ENCODE measurements around the gene INAFM1. TPM values are rescaled to one million over a fixed set of nuclear protein-coding genes. Genes with fewer than 3 reads are reported as not detected.

INAFM1 gene
- polyA plus RNA-seq (ENCODE audit: insufficient read depth in 1 of 5, insufficient read length in 5 of 5, low replicate concordance in 1 of 5), result 10 to 100 TPM in 3 of 5 donors, 1 to 10 TPM in 2; 7.1 to 17.1 (median 11.4) TPM
- long read RNA-seq, donor 1, transcript INAFM1-201 (1 exons, 1,255 nt), result major isoform, 18 of 18 reads
- long read RNA-seq, donor 1, partial matches to known transcripts, result 0 of 18 reads
- long read RNA-seq, donor 1, other reads (novel, unspliced or antisense), result 0 of 18 reads
- long read RNA-seq, donor 2, transcript INAFM1-201 (1 exons, 1,255 nt), result major isoform, 10 of 10 reads
- long read RNA-seq, donor 2, partial matches to known transcripts, result 0 of 10 reads
- long read RNA-seq, donor 2, other reads (novel, unspliced or antisense), result 0 of 10 reads
- long read RNA-seq, donor 3, transcript INAFM1-201 (1 exons, 1,255 nt), result major isoform, 16 of 16 reads
- long read RNA-seq, donor 3, partial matches to known transcripts, result 0 of 16 reads
- long read RNA-seq, donor 3, other reads (novel, unspliced or antisense), result 0 of 16 reads
- long read RNA-seq, donor 4, transcript INAFM1-201 (1 exons, 1,255 nt), result major isoform, 6 of 6 reads
- long read RNA-seq, donor 4, partial matches to known transcripts, result 0 of 6 reads
- long read RNA-seq, donor 4, other reads (novel, unspliced or antisense), result 0 of 6 reads
- long read RNA-seq, donor 5, transcript INAFM1-201 (1 exons, 1,255 nt), result major isoform, 13 of 13 reads
- long read RNA-seq, donor 5, partial matches to known transcripts, result 0 of 13 reads
- long read RNA-seq, donor 5, other reads (novel, unspliced or antisense), result 0 of 13 reads
- long read RNA-seq, donor 6, transcript INAFM1-201 (1 exons, 1,255 nt), result major isoform, 13 of 13 reads
- long read RNA-seq, donor 6, partial matches to known transcripts, result 0 of 13 reads
- long read RNA-seq, donor 6, other reads (novel, unspliced or antisense), result 0 of 13 reads
- long read RNA-seq, donor 7, transcript INAFM1-201 (1 exons, 1,255 nt), result major isoform, 6 of 6 reads
- long read RNA-seq, donor 7, partial matches to known transcripts, result 0 of 6 reads
- long read RNA-seq, donor 7, other reads (novel, unspliced or antisense), result 0 of 6 reads
- long read RNA-seq, donor 8, partial matches to known transcripts, result 0 of 4 reads
- long read RNA-seq, donor 8, other reads (novel, unspliced or antisense), result 0 of 4 reads

GRCh38 chr19:47274071-47274890, at the start of gene INAFM1:
TSS of gene INAFM1 (plus strand) at chr19:47274885. CDS start at chr19:47274920, 35 bp downstream.
- peak; percentile 95 for DNase-seq

GRCh38 chr19:47225746-47226425, 48.8 kb upstream of the INAFM1 start:
- DNase-seq, result peak; percentile 90

- DNase-seq, result peak in 1 of 2 donors; percentile 29
Observed at GRCh38 chr19:47226426-47227351, 48.0 kb upstream of the INAFM1 start.

- DNase-seq, result peak in 1 of 2 donors; percentile 67
Observed at GRCh38 chr19:47227352-47228167, 47.1 kb upstream of the INAFM1 start.

GRCh38 chr19:47228168-47228936, 46.3 kb upstream of the INAFM1 start:
- DNase-seq, result no peak

GRCh38 chr19:47228937-47229675, 45.6 kb upstream of the INAFM1 start:
- no peak for DNase-seq

GRCh38 chr19:47229676-47230053, 45.0 kb upstream of the INAFM1 start:
- no peak for DNase-seq

GRCh38 chr19:47230054-47230920, 44.4 kb upstream of the INAFM1 start:
- DNase-seq, result peak in 1 of 2 donors; percentile 16

- no peak for DNase-seq
Observed at GRCh38 chr19:47230921-47231214, 43.8 kb upstream of the INAFM1 start, which contains the start of gene BBC3. TSS of gene BBC3 (minus strand) at chr19:47231199. CDS start at chr19:47228431, 2,768 bp downstream.

- peak; percentile 77 to 78 for DNase-seq
Observed at GRCh38 chr19:47231215-47232054, 43.2 kb upstream of the INAFM1 start.

GRCh38 chr19:47232422-47233211, 42.1 kb upstream of the INAFM1 start:
- DNase-seq, result no peak

- DNase-seq, result no peak
Observed at GRCh38 chr19:47236072-47236675, 38.5 kb upstream of the INAFM1 start.

GRCh38 chr19:47239152-47239551, 35.5 kb upstream of the INAFM1 start:
- no peak for DNase-seq
